HG02840 (cell line): ENCODE data around the gene AKR1C8.
"Not testable (repeated sequence)": the region's sequence is repeated elsewhere in the genome, so short reads cannot be mapped to it uniquely, and the experiment has no call there.

ENCODE experiments used
- ATAC-seq: cut with Tn5 transposase; IDR thresholded peaks from one replicate; pipeline ENCODE4 v1.9.1; 2021; ENCODE audit warnings: mild to moderate bottlenecking, moderate library complexity, moderate number of reproducible peaks; ENCODE audit not compliant: unreplicated experiment, low FRiP score

Gene AKR1C8

DNA sequence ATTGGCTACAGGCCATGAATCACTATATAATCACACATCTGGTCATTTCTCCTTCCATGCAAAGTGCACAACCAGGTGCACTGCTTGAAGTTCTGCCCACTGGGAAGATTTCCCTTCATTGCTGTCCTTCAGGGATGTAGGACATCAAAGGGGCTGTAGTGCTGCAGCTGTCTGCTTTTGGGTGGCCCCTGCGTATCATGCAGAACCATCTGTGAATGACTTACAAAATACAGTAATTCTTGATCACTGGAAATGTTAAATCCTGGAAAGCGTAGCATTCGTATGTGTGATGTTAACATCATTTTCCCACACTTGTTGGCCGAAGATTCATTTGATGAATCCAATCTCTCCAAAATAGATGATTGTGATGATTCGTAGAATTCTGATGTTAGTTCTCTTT is 68.3 kb downstream of the AKR1C8 start:
- ATAC-seq = no peak

DNA sequence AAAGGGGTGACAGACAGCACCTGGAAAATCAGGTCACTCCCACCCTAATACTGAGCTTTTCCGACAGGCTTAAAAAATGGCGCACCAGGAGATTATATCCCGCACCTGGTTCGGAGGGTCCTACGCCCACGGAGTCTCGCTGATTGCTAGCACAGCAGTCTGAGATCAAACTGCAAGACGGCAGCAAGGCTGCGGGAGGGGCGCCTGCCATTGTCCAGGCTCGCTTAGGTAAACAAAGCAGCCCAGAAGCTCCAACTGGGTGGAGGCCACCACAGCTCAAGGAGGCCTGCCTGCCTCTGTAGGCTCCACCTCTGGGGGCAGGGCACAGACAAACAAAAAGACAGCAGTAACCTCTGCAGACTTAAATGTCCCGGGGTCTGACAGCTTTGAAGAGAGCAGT is 75.1 kb downstream of the AKR1C8 start:
- ATAC-seq = not testable (repeated sequence)

DNA sequence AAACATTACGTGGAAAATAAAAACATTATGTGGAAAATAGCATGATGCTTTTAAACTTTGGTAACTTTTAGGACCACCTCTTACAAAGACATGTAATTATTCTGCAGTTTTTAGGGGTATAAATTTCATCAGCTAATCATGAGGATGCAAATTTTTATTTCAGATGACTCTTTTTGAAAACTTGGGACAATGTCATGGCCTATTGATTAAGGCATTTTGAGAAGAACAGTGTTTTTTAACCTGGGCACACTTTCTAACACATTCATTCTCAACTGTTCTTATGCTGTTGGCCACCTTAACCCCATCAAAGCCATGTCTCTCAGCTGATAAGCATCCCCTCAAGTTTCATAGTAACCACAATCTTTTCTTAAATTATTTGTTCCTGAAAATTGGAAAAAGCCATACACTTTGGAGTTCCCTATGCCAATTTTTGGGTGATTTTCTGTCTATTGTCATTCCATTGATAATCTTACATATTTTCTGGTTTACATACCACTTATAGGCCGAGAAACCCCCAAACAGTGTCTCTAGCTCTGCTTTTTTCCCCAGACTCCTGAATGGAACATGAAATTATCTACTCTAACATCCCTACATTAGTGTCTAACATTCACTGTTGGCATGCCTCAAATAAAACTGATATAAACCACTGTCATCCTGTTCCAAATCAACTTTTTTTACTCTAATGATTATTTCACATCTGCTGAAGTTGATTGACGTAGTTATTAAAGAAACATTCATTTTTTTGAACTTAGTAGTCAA is 76.1 kb downstream of the AKR1C8 start:
- no peak for ATAC-seq

DNA sequence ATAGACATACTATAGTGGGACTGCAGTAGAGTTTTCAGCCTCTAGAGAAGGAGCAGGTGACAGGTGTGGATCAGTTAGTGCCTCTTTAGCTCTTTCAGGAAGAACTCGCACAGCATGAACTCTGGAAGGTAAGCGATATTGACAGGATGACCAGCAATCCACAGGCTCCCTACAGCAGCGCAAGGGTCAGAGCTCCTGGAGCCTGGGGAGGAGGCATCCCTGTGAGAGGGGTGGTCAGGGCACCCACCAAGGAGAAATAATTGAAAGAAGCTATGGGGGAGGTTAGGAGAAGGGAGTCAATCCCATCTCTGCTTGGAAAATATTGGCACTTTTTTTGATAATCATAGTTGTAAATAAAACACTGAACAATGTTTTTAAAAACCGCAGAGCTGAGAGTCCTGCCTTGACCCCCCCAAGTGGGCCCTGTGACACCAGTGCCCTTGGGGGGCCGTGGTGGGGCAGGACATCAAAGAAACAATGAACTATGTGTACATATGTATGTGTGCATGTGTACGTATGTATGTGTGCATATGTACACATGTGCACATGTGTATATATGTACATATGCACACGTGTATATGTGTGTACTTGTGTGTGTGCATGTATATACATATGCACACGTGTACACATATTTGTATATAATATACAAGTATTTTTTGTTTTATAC is 77.0 kb downstream of the AKR1C8 start:
- no peak for ATAC-seq

DNA sequence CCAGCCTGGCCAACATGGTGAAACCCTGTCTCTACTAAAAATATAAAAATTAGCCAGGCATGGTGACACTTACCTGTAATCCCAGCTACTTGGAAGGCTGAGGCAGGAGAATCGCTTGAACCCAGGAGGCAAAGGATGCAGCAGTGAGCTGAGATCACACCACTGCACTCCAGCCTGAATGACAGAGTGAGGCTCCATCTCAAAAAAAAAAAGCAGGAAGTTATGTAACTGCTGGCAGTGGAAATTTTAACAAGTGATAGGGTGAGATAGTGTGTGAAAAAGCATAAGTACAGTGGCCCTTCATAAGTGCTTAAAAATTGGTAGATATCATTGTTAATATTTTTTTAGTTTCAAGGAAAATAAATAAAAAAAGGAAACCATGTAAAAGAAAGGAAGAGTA is 78.4 kb downstream of the AKR1C8 start:
- no peak for ATAC-seq

DNA sequence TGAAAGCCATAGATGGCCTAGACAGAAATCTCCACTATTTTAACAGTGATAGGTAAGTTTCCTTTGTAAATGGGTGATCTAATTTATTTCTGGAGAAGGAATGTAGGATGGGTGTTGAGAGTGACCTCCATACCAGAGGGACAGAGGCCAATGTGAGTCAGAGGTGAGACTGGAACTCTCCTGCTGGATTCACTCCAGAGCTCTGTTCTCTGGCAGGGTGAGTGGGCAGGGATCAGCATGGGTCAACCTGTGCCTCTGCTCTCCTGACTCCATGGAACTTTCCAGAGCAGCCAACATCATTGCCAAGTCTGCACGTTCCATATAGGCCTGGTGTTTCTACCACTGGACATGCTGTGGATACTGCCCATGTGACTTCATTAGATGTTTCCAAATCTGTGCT is 79.3 kb downstream of the AKR1C8 start:
- no peak for ATAC-seq
